GM23338 (cell line): ENCODE measurements around the gene PADI1.

Source experiments
- NANOG ChIP-seq: IDR thresholded peaks from 2 replicates; pipeline ENCODE4 v1.6.1; 2016; ENCODE audit warnings: antibody characterized with exemption, borderline replicate concordance
- POLR2AphosphoS5 ChIP-seq: IDR thresholded peaks from 2 replicates; pipeline ENCODE4 v1.6.1; 2016; ENCODE audit warnings: antibody characterized with exemption, low read depth
- TF ChIP-seq, protein P1 (sequence below), 2 experiments: fragments of 200-600 bp in 1 of 2; sonication (generic) in 1 of 2; conservative IDR thresholded peaks; 2 replicates each; pipeline versions ENCODE4 v1.5.1 to v1.6.1; 2016 to 2017; ENCODE audit warnings: antibody characterized with exemption in 2 of 2, low read depth in 2 of 2, mild to moderate bottlenecking in 2 of 2, moderate library complexity in 1 of 2

DNA sequence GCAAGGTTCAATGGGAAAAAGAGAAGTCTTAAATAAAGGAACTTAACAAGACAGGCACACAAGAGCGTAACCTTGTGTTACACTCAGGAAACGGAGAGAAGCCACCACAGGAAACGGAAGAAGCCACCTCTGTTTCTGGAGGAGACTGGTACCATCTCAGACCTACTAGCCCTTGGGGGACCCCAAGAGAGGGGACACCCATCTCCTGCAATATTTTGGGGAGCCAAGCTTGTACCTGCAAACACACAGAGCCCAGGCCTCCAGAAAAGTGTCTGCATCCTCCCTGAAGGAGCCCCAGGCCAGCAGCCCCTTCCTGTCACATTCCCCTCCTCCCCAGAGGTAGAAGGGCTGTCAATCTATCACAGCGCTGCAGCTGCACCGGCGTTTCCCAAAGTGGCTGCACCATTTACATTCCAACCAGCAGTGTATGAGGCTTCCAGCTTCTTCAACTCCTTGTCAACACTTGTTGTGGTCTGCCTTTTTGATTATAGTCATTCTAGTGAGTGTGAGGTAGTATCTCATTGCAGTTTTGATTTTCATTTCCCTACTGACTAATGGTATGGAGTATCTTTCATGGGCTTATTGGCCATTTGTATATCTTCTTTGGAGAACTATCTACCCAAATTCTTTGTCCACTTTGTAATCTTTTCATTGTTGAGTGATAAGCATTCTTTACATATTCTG is 23.0 kb upstream of the PADI1 start:
- TF ChIP-seq NANOG = no peak
- TF ChIP-seq, protein P1, sequence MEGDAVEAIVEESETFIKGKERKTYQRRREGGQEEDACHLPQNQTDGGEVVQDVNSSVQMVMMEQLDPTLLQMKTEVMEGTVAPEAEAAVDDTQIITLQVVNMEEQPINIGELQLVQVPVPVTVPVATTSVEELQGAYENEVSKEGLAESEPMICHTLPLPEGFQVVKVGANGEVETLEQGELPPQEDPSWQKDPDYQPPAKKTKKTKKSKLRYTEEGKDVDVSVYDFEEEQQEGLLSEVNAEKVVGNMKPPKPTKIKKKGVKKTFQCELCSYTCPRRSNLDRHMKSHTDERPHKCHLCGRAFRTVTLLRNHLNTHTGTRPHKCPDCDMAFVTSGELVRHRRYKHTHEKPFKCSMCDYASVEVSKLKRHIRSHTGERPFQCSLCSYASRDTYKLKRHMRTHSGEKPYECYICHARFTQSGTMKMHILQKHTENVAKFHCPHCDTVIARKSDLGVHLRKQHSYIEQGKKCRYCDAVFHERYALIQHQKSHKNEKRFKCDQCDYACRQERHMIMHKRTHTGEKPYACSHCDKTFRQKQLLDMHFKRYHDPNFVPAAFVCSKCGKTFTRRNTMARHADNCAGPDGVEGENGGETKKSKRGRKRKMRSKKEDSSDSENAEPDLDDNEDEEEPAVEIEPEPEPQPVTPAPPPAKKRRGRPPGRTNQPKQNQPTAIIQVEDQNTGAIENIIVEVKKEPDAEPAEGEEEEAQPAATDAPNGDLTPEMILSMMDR (conservative IDR thresholded peaks at IDR 0.05; ENCODE audit: low read depth in 2 of 2) = no peak
- TF ChIP-seq POLR2AphosphoS5 = no peak
